GM19372 (cell line): ENCODE data around the gene PRKD1.
"Not testable (repeated sequence)": the region's sequence is repeated elsewhere in the genome, so short reads cannot be mapped to it uniquely, and the experiment has no call there.

Source experiments
- ATAC-seq: cut with Tn5 transposase; IDR thresholded peaks from one replicate; pipeline ENCODE4 v1.9.1; 2021; ENCODE audit warnings: mild to moderate bottlenecking, low read depth, moderate library complexity; ENCODE audit not compliant: unreplicated experiment

PRKD1 gene

DNA sequence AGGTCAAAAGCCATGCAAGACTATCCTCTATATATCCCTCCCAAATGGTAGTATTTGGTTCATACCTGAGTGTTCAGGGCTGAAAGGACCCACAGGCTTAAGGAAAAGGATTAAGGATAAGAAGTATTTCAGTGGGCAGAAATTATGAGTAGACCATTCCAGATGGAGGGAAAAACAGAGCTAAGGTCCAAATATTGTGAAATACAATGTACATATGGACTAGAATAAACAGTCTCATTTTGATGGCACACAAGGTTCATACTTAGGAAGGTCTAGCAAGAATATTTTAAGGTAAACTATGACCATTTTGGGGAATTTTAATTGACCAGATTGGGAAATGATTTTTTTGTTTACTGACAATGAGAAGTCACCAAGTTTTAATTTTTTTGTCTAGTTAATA is 124.6 kb downstream of the PRKD1 start:
- ATAC-seq, result no peak

DNA sequence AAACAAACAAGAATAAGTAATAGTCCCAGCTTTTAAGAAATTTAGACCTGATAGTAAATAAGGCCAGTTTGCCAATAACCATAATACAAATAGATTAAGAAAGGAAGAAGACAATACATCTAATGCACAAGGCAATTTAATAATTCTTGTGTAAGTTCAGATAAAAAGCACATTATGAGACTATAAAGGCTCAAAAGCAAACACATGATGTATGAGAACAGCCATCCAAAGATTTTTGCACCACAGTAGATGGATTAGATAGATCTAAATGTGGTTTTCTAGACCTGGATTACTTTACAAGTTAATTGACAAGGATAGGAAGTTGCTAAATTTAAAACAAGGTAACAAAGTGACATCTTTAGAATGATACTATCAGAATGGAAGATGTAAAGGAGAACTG is 125.4 kb downstream of the PRKD1 start:
- no peak for ATAC-seq

DNA sequence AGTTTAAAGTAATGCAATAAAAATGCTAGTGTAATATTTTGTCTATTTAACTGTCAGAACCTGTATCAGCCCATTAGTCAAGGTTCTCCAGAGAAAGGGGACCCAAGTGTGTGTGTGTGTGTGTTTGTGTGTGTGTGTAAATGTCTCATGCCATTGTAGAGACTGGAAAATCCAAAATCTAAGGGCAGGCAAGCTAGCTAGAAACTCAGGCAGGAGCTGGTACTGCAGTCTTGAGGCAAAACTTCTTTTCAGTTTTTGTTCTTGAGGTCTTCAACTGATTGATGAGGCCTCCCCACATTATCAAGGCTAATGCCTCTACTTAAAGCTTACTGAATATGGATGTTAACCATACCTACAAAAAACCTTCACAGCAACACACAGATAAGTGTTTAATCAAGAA is 126.7 kb downstream of the PRKD1 start:
- no peak for ATAC-seq

DNA sequence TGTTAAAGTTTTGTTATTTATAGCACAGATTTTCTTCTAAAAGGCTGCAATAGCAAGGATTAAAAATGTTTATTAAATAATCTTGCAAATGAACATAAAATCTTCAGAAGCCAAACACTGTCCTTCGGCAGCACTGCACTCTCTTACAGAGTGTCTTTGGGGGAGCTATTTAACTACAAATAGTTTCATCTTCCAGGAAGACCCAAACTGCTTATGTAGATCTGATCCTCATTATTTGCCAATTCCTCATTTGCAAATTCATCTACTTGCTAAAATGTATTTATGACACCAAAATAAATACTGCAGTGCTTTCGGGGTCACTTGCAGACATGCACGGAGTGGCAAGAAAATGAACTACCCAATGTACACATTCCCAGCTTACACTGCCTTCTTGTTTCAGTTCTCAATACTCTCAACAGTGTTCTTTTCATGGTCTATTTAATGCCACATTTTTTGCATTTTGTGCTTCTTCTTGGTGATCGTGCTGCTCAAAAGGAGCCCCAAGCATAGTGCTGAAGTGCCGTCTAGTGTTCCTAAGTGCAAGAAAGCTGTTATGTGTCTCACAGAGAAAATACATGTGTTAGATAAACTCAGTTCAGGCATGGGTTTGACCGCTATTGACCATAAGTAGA is 128.1 kb downstream of the PRKD1 start:
- ATAC-seq, result no peak

DNA sequence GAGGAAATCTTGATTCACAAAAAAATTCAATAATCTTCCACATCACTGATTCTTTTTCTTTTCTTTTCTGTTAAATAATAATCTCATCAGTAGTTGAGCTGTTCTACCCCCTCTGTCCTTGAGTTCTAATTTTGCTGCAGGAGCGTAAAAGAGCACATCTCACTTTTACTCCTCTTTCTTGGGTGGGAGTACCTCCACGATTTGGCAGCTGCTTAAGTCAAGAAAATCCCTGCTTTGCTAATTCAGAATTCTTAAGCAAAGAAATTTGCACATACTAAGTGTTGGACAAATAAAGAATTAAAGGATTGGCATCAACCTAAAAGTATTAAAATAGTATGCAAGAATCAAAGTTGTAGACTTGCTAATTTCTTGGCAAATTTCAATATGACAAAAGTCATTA is 128.8 kb downstream of the PRKD1 start:
- no peak for ATAC-seq

DNA sequence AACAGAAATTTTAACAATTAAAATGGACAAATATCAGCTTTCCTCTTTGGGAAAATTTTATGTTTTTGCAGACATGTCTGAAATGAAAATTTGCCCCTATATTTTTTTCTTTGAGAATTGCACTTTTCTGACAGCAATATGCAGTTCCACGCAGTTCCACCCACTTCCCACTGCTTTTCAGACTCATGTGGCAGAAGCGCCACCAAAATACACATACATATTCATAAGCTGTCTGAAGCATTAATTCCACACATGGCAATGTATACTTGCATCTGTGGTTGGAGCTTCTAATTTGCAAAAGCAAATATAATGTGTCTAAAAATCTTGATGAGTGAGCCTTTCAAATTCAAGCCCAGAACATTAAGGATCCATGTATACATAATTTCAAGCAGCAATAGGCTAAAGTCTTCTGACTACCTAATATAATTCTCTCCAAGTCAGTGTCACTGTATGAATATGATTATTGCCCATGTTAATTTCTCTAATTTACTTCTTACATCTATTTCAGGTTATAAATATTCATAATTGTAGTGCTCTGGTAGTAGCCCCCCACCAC is 129.5 kb downstream of the PRKD1 start:
- ATAC-seq, result no peak

DNA sequence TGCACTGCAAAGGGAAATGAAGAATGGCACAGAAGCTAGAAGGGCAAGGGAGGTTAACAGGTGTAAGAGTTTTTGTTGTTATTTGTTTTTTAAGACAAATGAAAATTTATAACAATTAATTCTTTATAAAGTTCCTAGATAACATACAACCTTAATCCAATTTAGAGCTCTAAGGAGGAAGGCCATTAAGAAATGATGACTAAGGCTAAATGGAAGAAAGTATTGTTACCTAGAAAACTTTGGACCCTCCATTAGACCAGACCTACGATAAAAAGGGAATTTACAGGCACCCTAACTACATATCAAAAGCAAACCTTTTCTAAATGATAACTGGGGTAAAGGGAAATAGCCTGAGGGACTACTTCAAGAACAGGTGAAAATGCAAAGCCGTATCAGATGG is 130.8 kb downstream of the PRKD1 start:
- no peak for ATAC-seq

DNA sequence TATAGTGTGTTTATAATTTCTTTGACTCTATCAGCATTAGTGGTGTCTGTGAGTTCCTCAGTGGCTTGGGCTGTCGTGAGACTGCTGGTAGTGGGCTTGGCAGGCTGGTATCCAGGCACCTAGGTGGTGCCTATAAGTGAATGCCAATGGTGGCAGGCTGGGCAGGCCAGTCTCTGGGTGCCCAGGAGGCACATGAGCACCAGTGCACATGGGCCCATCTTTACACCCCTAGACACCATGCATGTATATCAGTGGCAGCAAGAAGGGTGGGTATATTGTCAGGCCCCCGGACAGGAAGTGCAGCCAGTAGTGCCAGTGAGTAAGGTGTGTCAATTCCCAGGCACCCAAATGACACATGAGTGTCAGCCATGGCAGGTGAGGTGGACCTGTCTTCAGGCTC is 138.2 kb downstream of the PRKD1 start:
- ATAC-seq, result no peak

DNA sequence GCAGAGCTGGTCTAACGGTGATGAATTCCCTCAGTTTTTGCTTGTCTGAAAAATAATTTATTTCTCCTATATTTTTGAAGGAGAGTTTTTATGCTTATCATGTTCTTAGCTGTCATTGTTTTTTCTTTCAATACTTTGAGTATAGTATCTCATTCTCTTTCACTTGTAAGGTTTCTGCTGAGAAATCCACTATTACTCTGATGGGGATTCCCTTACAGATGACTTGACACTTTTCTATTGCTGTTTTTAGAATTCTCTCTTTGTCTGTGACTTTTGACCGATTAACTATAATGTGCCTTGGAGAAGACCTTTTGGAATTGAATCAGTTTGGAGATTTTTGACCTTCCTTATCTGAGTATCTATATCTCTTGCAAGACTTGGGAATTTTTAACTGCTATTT is 139.6 kb downstream of the PRKD1 start:
- no peak for ATAC-seq

DNA sequence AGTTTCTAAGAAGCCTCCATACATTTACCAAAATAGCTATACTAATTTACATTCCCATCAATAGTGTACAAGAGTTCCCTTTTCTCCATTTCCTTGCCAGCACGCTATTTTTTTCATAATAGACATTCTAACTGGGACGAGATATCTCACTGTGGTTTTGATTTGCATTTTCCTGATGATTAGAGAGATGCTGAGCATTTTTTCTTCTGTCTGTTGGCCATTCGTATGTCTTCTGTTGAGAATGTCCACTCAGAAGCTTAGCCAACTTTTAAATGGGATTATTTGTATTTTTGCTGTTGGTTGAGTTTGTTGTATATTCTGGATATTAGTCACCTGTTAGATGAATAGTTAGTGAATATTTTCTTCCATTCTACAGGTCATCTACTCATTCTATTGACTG is 144.1 kb downstream of the PRKD1 start:
- no peak for ATAC-seq

DNA sequence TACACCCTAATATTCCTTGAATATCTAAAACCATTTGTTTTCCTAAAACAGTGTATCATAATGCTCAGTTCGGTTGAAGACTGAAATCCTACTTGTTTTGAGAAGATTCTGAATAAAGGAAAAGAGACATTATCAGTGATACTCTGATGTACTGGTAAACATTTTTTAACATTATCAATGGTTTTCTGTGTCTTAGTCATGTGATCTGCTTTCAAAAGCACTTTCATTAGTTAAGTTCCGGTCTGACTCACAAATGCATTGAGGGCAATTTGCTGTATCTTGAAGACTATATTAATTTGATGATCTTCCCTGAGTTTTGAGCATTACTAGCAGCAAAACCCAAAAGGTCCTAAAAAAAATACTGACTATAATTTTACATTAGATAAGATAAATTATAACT is 145.6 kb downstream of the PRKD1 start:
- ATAC-seq, result no peak

DNA sequence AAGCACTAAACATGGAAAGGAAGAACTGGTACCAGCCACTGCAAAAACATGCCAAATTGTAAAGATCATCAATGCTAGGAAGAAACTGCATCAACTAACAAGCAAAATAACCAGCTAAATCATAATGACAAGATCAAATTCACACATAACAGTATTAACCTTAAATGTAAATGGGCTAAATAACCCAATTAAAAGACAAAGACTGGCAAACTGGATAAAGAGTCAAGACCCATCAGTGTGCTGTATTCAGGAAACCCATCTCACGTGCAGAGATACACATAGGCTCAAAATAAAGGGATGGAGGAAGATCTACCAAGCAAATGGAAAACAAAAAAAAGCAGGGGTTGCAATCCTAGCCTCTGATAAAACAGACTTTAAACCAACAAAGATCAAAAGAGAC is 150.5 kb downstream of the PRKD1 start:
- not testable (repeated sequence) for ATAC-seq

DNA sequence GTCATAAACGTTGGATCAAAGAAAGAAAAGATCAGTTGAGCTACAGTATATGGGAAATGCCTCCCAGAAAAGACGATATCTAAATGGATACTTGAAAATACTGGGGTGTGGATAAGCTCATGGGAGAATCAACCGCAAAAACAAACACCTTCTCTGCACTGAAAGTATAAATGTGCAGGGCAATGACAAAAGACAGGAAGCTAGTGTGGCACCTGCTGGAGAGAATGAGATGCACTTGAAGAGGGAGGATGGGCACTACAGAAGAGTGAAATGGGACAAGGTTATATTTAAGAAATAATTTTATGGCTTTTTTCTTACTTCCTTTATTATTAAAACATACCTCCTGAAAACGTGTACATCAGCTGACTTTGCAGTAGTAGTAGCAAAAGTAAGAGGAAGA is 153.7 kb downstream of the PRKD1 start:
- no peak for ATAC-seq

DNA sequence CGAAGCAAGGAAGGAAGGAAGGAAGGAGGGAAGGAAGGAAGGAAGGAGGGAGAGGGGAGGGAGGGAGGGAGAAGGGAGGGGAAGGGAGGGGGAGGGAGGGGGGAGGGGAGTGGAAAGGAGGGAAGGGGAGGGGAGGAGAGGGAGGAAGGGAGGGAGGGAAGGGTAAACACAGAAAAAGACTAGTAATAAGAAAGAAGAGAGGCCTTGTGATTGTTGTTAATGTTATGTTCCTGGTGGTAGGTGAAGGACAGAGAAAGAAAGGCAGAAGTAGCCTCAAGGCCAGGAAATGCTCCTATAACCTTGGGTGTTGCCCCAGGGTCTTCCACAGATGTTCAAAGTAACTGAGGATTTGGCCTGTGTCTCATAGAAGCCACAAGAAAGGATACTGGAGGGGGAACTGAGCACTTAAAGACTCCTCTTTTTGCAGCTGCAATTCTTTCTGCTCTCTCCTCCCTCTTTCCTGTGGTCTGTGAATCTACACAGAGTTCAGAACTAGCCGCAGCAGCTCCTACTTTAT is 164.2 kb downstream of the PRKD1 start:
- ATAC-seq, result no peak

DNA sequence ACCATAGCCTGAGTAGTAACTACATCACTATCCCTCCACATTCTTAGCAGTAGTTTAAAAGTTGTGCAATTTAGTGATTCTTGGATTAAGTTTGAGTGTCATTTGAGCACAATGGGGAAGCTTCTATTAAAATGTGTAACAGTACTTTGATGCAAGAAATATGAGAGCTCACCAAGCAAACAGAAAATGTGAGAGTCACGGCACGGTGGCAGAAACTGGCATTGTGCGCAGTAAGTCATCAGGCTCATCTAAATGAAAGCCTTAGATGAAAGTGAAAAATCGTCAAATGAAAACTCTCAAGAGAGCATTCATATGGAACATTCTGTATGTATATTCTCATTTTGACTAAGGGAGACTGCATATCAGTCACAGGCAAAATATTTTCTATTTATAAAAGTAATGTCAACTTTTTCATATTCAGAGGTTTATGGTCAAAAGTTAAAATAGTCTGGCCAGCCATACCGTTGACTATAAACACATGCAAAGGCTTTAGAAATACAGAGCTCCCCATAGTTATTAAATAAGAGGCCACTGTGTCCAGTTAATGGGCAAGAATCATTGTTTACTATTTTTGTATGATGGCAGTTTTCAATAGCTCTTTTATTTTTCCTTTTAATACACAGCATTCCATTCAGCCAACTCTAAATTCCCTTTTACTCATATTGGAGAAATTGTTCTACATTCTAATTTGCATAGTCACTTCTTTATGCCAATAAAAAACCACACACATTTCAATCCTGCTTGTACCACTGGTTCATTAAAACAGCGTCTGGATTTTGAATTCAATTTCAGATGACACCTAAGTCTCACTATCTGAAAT is 167.9 kb downstream of the PRKD1 start:
- ATAC-seq, result peak; percentile 69

DNA sequence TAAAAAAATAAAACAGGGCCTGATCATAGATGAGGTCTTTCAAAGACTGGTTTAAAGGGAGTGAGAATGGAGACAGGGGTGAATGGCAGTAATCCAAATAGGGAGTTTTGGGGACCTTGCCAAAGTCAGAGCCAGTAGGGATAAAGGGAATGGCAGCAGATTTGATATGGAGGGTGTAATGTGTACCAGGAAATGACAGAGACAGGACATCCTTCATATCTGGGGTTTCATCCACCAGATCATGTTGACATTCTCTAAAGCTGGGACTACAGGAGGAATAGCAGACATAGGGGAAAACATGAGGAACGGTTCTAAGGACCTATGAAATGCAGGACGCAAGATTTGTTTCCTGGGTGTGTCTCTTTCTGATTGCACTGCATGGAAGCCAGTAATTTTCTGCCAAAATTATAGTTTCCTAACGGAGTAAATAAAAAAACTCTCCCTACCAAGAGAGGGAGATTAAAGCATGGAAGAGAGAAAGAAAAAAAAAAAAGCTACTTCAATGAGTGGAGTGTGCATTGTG is 169.9 kb downstream of the PRKD1 start:
- ATAC-seq, result no peak

DNA sequence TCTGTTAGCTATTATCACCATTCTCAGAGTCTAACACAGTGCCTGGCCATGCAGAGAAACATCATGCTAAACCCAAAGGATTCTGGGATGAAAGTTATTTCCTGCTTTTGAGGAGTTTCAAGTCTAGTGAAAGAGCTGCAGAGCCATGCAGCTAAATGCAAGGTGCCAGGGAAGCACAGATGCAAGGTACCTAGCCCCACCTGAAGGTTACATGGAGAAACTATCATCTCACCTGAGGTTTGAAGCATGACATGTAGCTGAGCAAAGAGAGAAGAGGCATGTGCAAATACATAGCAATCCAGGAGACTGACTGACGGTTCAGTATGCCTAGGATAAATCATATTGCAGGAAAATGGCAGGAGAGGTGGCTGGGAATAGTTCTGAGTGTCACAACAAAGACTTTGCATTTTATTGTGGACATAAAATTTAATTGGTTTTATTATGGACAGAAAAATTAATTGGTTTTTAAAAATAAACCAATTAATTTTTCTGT is 170.4 kb downstream of the PRKD1 start:
- ATAC-seq, result no peak

DNA sequence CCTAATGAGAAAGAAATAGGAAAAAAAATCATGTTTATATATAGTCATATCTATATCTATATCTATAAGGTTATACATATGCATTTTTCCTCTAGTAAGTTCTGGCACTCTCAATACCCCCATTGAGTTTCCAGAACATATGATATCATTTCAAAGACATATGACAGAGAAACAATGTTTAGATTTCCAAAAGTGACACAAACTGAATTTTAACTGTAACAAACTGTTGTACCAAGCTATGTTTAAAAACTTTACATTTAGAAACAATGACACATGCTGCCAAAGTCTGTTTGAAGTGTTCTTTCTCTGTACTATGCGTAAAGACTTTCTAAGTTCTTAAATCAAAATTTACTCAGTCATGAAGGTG is 171.6 kb downstream of the PRKD1 start:
- ATAC-seq, result no peak

DNA sequence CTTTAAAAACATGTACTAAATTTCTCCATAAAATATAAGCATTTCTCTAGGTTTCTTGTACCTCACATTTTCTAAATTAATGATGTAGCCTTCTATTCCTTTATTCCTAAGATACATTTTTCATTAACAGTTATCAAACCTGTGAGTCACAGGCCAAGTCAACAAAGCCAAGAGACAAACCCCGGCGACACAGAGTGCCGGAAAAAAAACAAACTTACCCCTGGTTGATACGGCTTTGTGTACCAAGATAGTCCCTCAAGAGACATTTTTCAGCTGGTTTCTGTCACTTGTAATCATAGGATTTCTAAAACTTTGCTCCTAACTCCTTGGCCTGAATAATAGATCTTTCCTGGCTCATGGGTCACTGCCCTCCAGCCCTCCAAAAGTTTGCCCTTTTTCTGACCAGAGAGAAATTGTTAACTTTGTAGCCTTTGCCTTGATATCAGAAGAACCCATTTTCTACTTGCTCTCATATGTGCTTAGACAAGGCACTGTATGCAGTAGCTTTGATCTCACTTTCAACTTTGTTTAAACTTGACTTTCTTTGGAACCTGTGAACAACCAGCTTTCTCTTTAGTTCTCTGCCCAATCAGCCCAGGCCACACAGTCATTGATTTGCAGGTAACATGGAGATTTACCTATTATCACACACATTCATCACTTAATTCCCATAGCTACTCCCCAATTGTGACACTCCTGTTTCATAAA is 172.2 kb downstream of the PRKD1 start:
- no peak for ATAC-seq

DNA sequence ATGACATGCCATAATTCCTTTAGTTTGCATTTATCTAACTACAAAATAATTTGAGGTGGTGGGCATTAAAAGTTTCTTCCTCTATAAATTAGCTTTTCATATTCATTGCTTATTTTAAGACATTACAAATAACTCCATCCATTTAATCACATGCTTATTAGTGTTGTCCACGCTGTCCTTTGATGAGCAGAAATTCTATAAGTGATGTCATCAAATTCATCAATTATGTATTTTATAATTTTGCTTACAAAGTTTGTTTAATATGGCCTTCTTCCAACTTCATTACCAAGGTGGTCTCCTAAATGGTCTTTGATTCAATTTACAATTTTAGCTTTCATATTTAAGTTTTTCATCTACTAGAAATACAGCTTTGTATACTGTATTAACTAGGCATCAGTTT is 173.5 kb downstream of the PRKD1 start:
- ATAC-seq, result no peak
